GM12878 (cell line): ENCODE measurements around the gene GALNTL6. TPM values are rescaled to one million over a fixed set of nuclear protein-coding genes. Genes with fewer than 3 reads are reported as not detected.

Experiments
- ATAC-seq: fragments of 200-7000 bp; cut with Tn5 transposase; 3 replicates; pipeline ENCODE4 v1.9.1; 2020; ENCODE audit warnings: mild to moderate bottlenecking, moderate library complexity
- BruUV-seq: library from RNA; stranded (reverse); fragments of 400-500 nt; replicated peaks from 2 replicates; lab custom pipeline; 2021; lab: Mats Ljungman, UMichigan
- CTCF ChIA-PET: fragments of 300-600 bp; sonication (Branson Sonifier 250); formaldehyde crosslinking; extraction: SDS; loops from one replicate; lab custom pipeline; 2021; ENCODE audit warnings: inconsistent platforms; lab: Yijun Ruan, JAX
- POLR2A ChIA-PET: fragments of 350-600 bp; formaldehyde crosslinking; extraction: SDS; loops from one replicate; lab custom pipeline; 2021; ENCODE audit warnings: inconsistent platforms; lab: Charles Lee
- RAD21 ChIA-PET: fragments of 300-600 bp; sonication (Branson Sonifier 250); formaldehyde crosslinking; loops from one replicate; lab custom pipeline; 2023; ENCODE audit warnings: antibody characterized with exemption; ENCODE audit not compliant: unreplicated experiment; lab: Charles Lee
- SMC1A ChIA-PET: fragments of 300-600 bp; sonication (Branson Sonifier 250); formaldehyde crosslinking; loops from one replicate; lab custom pipeline; 2023; ENCODE audit not compliant: unreplicated experiment, uncharacterized antibody; lab: Charles Lee
- DNase-seq: peaks from one replicate; pipeline ENCODE4 v3.0.0-alpha.2; 2011; ENCODE audit warnings: low read depth, low spot score
- FAIRE-seq: peaks from 3 replicates; lab custom pipeline; 2011; peaks lifted over from hg19 to GRCh38; lab: Jason Lieb, UNC
- H2AFZ ChIP-seq: 2 replicates; pipeline ENCODE4 v1.6.0; 2011; ENCODE audit warnings: low read depth, low read length, control low read depth; ENCODE audit not compliant: control insufficient read depth
- H3K27ac ChIP-seq: 2 replicates; pipeline ENCODE4 v1.5.1; 2011; ENCODE audit warnings: control low read depth; ENCODE audit not compliant: control insufficient read depth, insufficient read depth
- H3K27me3 ChIP-seq, 2 experiments: replicated peaks in 1 of 2; 2 replicates each; pipeline versions ENCODE4 v1.6.0 to v1.6.1; 2011; ENCODE audit warnings: low read length in 1 of 2; ENCODE audit not compliant: control insufficient read depth in 2 of 2, insufficient read depth in 2 of 2
- H3K36me3 ChIP-seq, 2 experiments: 2 replicates each; pipeline ENCODE4 v1.5.1; 2011; ENCODE audit warnings: low read length in 1 of 2; ENCODE audit not compliant: control insufficient read depth in 2 of 2, insufficient read depth in 2 of 2
- H3K4me1 ChIP-seq: 2 replicates; pipeline ENCODE4 v1.6.1; 2011; ENCODE audit warnings: mild to moderate bottlenecking, low read length, moderate library complexity, mixed read lengths; ENCODE audit not compliant: control insufficient read depth, insufficient read depth
- H3K4me2 ChIP-seq: 2 replicates; pipeline ENCODE4 v1.6.0; 2011; ENCODE audit warnings: control low read depth; ENCODE audit not compliant: control insufficient read depth, insufficient read depth
- H3K4me3 ChIP-seq: fragments of 200-600 bp; sonication (generic); 2 replicates; pipeline ENCODE4 v1.5.1; 2016
- H3K79me2 ChIP-seq: 2 replicates; pipeline ENCODE4 v1.6.0; 2011; ENCODE audit warnings: low read length; ENCODE audit not compliant: control insufficient read depth, insufficient read depth
- H3K9ac ChIP-seq: 2 replicates; pipeline ENCODE4 v1.8.0; 2011; ENCODE audit warnings: low read length, control low read depth, mixed read lengths; ENCODE audit not compliant: control insufficient read depth, insufficient read depth
- H3K9me3 ChIP-seq: replicated peaks from 3 replicates; pipeline ENCODE4 v1.5.1; 2011; ENCODE audit warnings: mild to moderate bottlenecking, low read length; ENCODE audit not compliant: control insufficient read depth, insufficient read depth
- H4K20me1 ChIP-seq: 2 replicates; pipeline ENCODE4 v1.6.0; 2011; ENCODE audit not compliant: control insufficient read depth, insufficient read depth
- ATF3 ChIP-seq: IDR thresholded peaks from 2 replicates; pipeline ENCODE4 v1.6.1; 2011; ENCODE audit warnings: low read depth, mild to moderate bottlenecking, low read length, moderate library complexity, borderline replicate concordance; ENCODE audit errors: extremely low read depth
- CHD1 ChIP-seq: IDR thresholded peaks from 2 replicates; pipeline ENCODE4 v1.6.1; 2012; ENCODE audit warnings: low read depth, low read length, improper control_type of control experiment
- EED ChIP-seq: sonication (generic); IDR thresholded peaks from 2 replicates; pipeline ENCODE4 v1.6.1; 2016; ENCODE audit warnings: antibody characterized with exemption, low read depth
- EP300 ChIP-seq, 2 experiments: fragments of 150-350 bp in 1 of 2; IDR thresholded peaks; 2 replicates each; pipeline ENCODE4 v1.6.1; 2011 to 2012; ENCODE audit warnings: low read depth in 2 of 2, low read length in 2 of 2, borderline replicate concordance in 1 of 2, improper control_type of control experiment in 1 of 2, inconsistent platforms in 1 of 2; ENCODE audit not compliant: control insufficient read depth in 1 of 2
- EZH2 ChIP-seq: IDR thresholded peaks from 2 replicates; pipeline ENCODE4 v1.6.1; 2012; ENCODE audit warnings: low read depth, mild to moderate bottlenecking, control low read depth, inconsistent platforms, low read length, borderline replicate concordance; ENCODE audit not compliant: control insufficient read depth
- GABPA ChIP-seq: IDR thresholded peaks from 2 replicates; pipeline ENCODE4 v1.6.1; 2014; ENCODE audit warnings: antibody characterized with exemption, low read depth, mild to moderate bottlenecking, inconsistent platforms
- GATAD2B ChIP-seq: fragments of 450-650 bp; conservative IDR thresholded peaks from 2 replicates; pipeline ENCODE4 v1.6.1; 2017; ENCODE audit warnings: low read depth, mild to moderate bottlenecking, moderate library complexity
- HSF1 ChIP-seq: fragments of 150-350 bp; IDR thresholded peaks from 2 replicates; pipeline ENCODE4 v1.6.1; 2014; ENCODE audit warnings: mild to moderate bottlenecking, low read depth, low read length
- IKZF1 ChIP-seq: fragments of 450-650 bp; conservative IDR thresholded peaks from 2 replicates; pipeline ENCODE4 v1.6.1; 2017; ENCODE audit warnings: antibody characterized with exemption, mild to moderate bottlenecking
- LARP7 ChIP-seq: fragments of 450-650 bp; IDR thresholded peaks from 2 replicates; pipeline ENCODE4 v1.6.1; 2017; ENCODE audit warnings: mild to moderate bottlenecking
- NBN ChIP-seq: fragments of 450-650 bp; IDR thresholded peaks from 2 replicates; pipeline ENCODE4 v1.6.1; 2016
- NFYB ChIP-seq: IDR thresholded peaks from 2 replicates; pipeline ENCODE4 v1.6.1; 2011; ENCODE audit warnings: low read depth, mild to moderate bottlenecking, low read length, improper control_type of control experiment, moderate library complexity; ENCODE audit not compliant: insufficient read depth
- NR2C2 ChIP-seq: IDR thresholded peaks from 2 replicates; pipeline ENCODE4 v1.6.1; 2011; ENCODE audit warnings: borderline replicate concordance, low read depth; ENCODE audit not compliant: control insufficient read depth, insufficient read length
- PAX8 ChIP-seq: fragments of 450-650 bp; IDR thresholded peaks from 2 replicates; pipeline ENCODE4 v1.6.1; 2017; ENCODE audit warnings: mild to moderate bottlenecking, moderate library complexity
- SMAD5 ChIP-seq: IDR thresholded peaks from 2 replicates; pipeline ENCODE4 v1.6.1; 2016; ENCODE audit warnings: antibody characterized with exemption, low read depth
- SREBF2 ChIP-seq: IDR thresholded peaks from 2 replicates; pipeline ENCODE4 v1.6.1; 2012; ENCODE audit warnings: mild to moderate bottlenecking, low read length
- SRF ChIP-seq, 2 experiments: IDR thresholded peaks; 2 replicates each; pipeline ENCODE4 v1.6.1; 2011; ENCODE audit warnings: low read depth in 2 of 2, low read length in 2 of 2, mild to moderate bottlenecking in 1 of 2, moderate library complexity in 1 of 2
- YBX1 ChIP-seq: fragments of 450-650 bp; IDR thresholded peaks from 2 replicates; pipeline ENCODE4 v1.6.1; 2016; ENCODE audit warnings: antibody characterized with exemption
- ZNF687 ChIP-seq: fragments of 450-650 bp; IDR thresholded peaks from 2 replicates; pipeline ENCODE4 v1.6.1; 2017; ENCODE audit warnings: mild to moderate bottlenecking, moderate library complexity
- ZZZ3 ChIP-seq: IDR thresholded peaks from 2 replicates; pipeline ENCODE4 v1.6.1; 2011; ENCODE audit warnings: low read depth; ENCODE audit not compliant: control insufficient read depth, insufficient read length
- WGBS: methylation state at CpG from one replicate; pipeline ENCODE4 v1.1.6; 2016; ENCODE audit warnings: low lambda C conversion rate; ENCODE audit not compliant: insufficient replicate concordance, insufficient coverage; ENCODE audit errors: missing lambda C conversion rate; 5-methylcytosine and 5-hydroxymethylcytosine counted together
- in situ Hi-C: fragments of 300-500 bp; cut with MboI; formaldehyde crosslinking; loops from 9 replicates; pipeline ENCODE4 v1.14.3; 2018; ENCODE audit warnings: mixed read lengths
- intact Hi-C: fragments of 100-400 bp; cut with micrococcal nuclease; formaldehyde crosslinking; loops from one replicate; pipeline ENCODE4 v1.14.2; 2022; ENCODE audit not compliant: unreplicated experiment
- polyA plus RNA-seq, 11 experiments: library from polyadenylated mRNA; depleted of rRNA in 4 of 11; unstranded in 6 of 11; stranded (reverse) in 5 of 11; fragments of >200 nt; fragmentation: Nextera tagmentation in 4 of 11; fragmentation: Illumina TruSeq in 1 of 11; extraction: Ambion mirVana in 4 of 11; extraction: Trizol in 1 of 11; gene quantifications; 1 replicate in 1 of 11; 2 replicates in 10 of 11; pipeline versions ENCODE4 v1.2.1 to v1.2.3, GENCODE V29; 2011 to 2016; ENCODE audit warnings: inconsistent platforms in 2 of 11, missing spikeins in 2 of 11, low read depth in 1 of 11
- total RNA-seq, 4 experiments: library from RNA; depleted of rRNA in 3 of 4; stranded (reverse); fragments of >200 nt in 3 of 4; fragmentation: Illumina TruSeq in 1 of 4; extraction: Trizol in 1 of 4; gene quantifications; 2 replicates each; pipeline versions ENCODE4 v1.2.1 to v1.2.3, GENCODE V29; 2013 to 2021

The GALNTL6 gene
- total and polyA plus RNA-seq, 10 of the 15 experiments (the other 5 are each of a cell fraction or from before 2014, with no cell fraction given), result 0.01 to 0.29 TPM; not detected in 8

GRCh38 chr4:172103456-172103855, 290.3 kb downstream of the GALNTL6 start (continued):
- TF ChIP-seq ZNF687 (no peak), EED (no peak), EZH2 (no peak), CHD1 (no peak)
- TF ChIP-seq, all 136 proteins: peak for 0

- FAIRE-seq (no peak), DNase-seq (no peak), ATAC-seq (no peak; the same call in 2 of the 3 replicates)
- Histone ChIP-seq H3K4me3 (no peak overlapping the region), H3K4me2 (no peak overlapping the region), H3K9me3 (no peaks in the 10 kb centered on the region), H3K9ac (no peak overlapping the region), H2AFZ (no peak overlapping the region), H4K20me1 (no peaks in the 10 kb centered on the region), H3K27ac (no peak overlapping the region), H3K36me3 (no peaks in the 10 kb centered on the region), H3K79me2 (no peaks in the 10 kb centered on the region), H3K4me1 (no peaks in the 10 kb centered on the region), H3K27me3 (no peaks in the 10 kb centered on the region)
- SMC1A ChIA-PET, result no interaction called here
- POLR2A ChIA-PET, result no interaction called here
- 6% methylated on average over 2 of the region's 2 CpGs for WGBS
- in situ Hi-C loops (no loop called here), intact Hi-C loops (no loop called here)
- CTCF ChIA-PET, result no interaction called here
- RAD21 ChIA-PET, result no interaction called here
- BruUV-seq, result no TSS peak
- TF ChIP-seq NFYB (no peak), SREBF2 (no peak), GABPA (no peak), LARP7 (no peak), SRF (IDR thresholded peaks at IDR 0.05; ENCODE audit: low read depth in 2 of 2, low read length in 2 of 2) (no peak), SMAD5 (no peak), ZZZ3 (no peak), EP300 (IDR thresholded peaks at IDR 0.05; ENCODE audit: borderline replicate concordance in 1 of 2, control insufficient read depth in 1 of 2, low read depth in 2 of 2, low read length in 2 of 2) (no peak), ATF3 (no peak), NBN (no peak), GATAD2B (no peak), PAX8 (no peak), IKZF1 (no peak), YBX1 (no peak), NR2C2 (no peak), HSF1 (no peak)
Measured at GRCh38 chr4:172104539-172104938, 291.3 kb downstream of the GALNTL6 start.
